ENCODE measurements around the gene FANK1.

GRCh38 chr10:126022841-126023240, 126.5 kb downstream of the FANK1 start:
- TF ChIP-seq CTCF (IDR thresholded peaks at IDR 0.05) (no peak), POLR2A (IDR thresholded peaks at IDR 0.05) (no peak)
